ENCODE results near the gene ANKRD23. TPM values are rescaled to one million over a fixed set of nuclear protein-coding genes. Genes with fewer than 3 reads are reported as not detected.

Gene ANKRD23
- total RNA-seq, 1 donor from 2014 or later: 5.7 TPM

DNA sequence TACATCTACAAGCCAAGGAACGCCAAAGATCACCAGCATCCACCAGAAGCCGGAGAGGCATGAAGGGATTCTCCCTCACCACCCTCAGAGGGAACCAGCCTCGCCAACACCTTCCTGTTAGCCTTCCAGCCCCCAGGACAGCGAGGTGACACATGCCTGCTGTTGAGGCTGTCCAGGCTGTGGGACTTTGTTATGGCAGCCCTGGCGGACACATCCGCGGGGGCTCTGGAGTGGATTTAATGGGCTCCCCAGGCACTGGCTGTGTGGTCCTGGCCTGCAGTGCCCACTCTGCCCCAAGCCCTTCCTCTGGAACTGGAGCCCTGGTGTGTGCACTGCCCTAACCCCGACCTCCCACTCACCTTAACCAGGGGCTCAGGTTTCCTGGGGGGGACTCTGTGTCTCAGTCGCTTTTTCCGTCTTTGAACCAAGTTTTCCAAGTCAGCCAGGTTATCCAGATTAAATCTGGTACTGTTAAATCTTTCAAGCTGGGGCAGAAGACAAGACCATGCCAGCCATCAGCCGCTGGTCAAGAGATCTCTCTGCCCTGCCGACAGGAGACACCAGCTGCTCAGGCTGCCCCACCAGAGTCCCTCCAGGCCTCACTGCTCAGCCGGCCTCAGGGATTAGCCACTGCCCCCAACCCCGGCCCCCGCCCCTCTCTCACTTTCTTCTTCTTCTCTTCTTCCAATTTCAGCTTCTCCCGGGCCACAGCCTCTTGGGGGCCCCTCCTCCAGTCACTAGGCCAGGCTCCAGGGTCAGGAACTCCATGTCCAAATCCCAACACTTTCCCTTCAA is 1.9 kb downstream of the ANKRD23 start:
- peaks cover 19% of the 10 kb centered on the region for H3K4me1 Mint-ChIP-seq (ENCODE audit: low read depth, unreplicated experiment)
- DNase-seq: no peak
- H3K4me3 Mint-ChIP-seq (ENCODE audit: unreplicated experiment): no peak overlapping the region
- no peaks in the 10 kb centered on the region for H3K36me3 Mint-ChIP-seq (ENCODE audit: unreplicated experiment)
- H3K27ac Mint-ChIP-seq (ENCODE audit: unreplicated experiment): no peak overlapping the region
- H3K27me3 Mint-ChIP-seq (ENCODE audit: unreplicated experiment): peaks cover 3% of the 10 kb centered on the region
- peaks cover 13% of the 10 kb centered on the region for H3K9me3 Mint-ChIP-seq (ENCODE audit: unreplicated experiment)
- TF ChIP-seq, protein P1, sequence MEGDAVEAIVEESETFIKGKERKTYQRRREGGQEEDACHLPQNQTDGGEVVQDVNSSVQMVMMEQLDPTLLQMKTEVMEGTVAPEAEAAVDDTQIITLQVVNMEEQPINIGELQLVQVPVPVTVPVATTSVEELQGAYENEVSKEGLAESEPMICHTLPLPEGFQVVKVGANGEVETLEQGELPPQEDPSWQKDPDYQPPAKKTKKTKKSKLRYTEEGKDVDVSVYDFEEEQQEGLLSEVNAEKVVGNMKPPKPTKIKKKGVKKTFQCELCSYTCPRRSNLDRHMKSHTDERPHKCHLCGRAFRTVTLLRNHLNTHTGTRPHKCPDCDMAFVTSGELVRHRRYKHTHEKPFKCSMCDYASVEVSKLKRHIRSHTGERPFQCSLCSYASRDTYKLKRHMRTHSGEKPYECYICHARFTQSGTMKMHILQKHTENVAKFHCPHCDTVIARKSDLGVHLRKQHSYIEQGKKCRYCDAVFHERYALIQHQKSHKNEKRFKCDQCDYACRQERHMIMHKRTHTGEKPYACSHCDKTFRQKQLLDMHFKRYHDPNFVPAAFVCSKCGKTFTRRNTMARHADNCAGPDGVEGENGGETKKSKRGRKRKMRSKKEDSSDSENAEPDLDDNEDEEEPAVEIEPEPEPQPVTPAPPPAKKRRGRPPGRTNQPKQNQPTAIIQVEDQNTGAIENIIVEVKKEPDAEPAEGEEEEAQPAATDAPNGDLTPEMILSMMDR (IDR thresholded peaks at IDR 0.05; ENCODE audit: partially characterized antibody, unreplicated experiment): no peak

DNA sequence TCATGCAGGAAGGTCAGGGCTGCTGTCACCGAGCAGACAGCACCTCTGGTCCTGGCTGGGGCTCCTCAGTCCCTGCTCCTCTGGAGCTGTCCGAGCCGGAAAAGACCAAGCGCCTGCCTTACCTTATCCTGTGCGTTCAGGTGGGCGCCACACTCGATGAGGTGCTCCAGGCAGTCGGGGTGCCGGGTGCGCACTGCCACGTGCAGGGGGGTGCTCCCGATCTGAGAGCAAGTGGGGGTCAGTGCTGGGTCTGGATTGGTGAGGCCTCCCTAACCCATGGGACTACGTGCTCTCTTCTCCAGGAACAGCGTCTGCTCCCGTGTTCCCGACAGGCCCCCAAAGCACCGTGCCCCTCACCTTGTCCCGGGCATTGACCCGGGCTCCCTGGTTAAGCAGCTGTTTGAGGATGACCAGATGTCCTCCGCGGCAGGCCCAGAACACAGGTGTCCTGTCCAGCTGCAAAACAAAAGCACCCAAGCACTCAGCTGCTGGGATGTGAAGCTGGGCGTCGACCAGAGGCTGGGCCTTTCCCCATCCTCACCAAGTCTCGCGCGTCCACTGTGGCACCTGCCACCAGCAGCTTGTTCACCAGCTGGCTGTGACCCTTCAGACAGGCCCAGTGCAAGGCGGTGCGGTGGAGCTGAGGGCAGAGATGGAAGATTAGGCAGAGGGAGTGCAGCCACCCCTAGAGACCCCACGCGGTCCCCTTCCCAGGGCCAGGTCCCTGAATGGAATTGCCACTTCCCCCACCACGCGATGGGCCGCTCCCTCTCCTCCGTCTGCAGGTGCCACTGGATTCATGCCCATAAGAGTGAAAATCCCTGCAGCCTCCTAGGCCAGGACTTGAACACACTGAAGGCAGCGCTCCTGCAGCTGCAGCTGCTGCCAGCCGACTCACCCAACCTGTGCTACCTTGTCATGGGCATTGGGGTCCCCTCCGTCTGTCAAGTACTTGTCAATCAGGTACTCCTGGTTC is 3.7 kb downstream of the ANKRD23 start:
- Mint-ChIP-seq H3K36me3 (ENCODE audit: unreplicated experiment) (no peaks in the 10 kb centered on the region), H3K27me3 (ENCODE audit: unreplicated experiment) (peaks cover 3% of the 10 kb centered on the region), H3K27ac (ENCODE audit: unreplicated experiment) (peak overlapping the region; percentile 43), H3K4me1 (ENCODE audit: low read depth, unreplicated experiment) (peaks cover 19% of the 10 kb centered on the region), H3K9me3 (ENCODE audit: unreplicated experiment) (peaks cover 13% of the 10 kb centered on the region), H3K4me3 (ENCODE audit: unreplicated experiment) (no peak overlapping the region)
- DNase-seq: peak; percentile 30
- TF ChIP-seq, protein P1 (IDR thresholded peaks at IDR 0.05; ENCODE audit: partially characterized antibody, unreplicated experiment): no peak

DNA sequence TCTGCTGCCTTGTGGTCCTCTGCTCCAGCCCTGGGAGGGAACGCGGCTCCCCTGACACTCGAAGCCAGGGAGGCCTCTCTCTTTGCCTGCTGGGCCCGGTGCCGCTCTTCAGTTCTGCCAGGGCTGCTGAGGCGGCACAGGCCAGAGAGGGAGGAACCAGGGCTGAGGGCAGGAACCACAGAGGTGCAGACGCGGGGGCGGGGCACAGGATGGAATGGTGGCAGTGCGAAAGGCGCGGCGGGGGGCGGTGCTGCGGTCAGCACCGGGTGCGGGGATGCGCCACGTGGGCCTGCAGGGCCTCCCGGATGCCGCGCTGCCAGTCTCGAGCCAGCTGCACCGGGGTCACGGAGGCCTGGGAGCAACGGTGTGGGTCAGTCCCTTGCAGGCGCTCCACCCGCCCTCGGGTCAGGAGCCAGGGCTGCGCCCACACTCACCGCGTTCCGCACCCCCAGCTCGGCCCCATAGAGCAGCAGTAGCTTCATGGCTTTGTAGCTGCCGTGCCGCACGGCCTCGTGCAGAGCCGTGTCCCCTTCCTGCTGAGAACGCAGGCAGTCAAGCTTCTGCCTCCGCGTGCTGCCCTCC is 4.4 kb downstream of the ANKRD23 start:
- H3K4me1 Mint-ChIP-seq (ENCODE audit: low read depth, unreplicated experiment): peaks cover 19% of the 10 kb centered on the region
- H3K27ac Mint-ChIP-seq (ENCODE audit: unreplicated experiment): no peak overlapping the region
- H3K4me3 Mint-ChIP-seq (ENCODE audit: unreplicated experiment): no peak overlapping the region
- TF ChIP-seq, protein P1 (IDR thresholded peaks at IDR 0.05; ENCODE audit: partially characterized antibody, unreplicated experiment): no peak
- H3K36me3 Mint-ChIP-seq (ENCODE audit: unreplicated experiment): no peaks in the 10 kb centered on the region
- peaks cover 3% of the 10 kb centered on the region for H3K27me3 Mint-ChIP-seq (ENCODE audit: unreplicated experiment)
- H3K9me3 Mint-ChIP-seq (ENCODE audit: unreplicated experiment): peaks cover 16% of the 10 kb centered on the region
- peak; percentile 26 for DNase-seq

DNA sequence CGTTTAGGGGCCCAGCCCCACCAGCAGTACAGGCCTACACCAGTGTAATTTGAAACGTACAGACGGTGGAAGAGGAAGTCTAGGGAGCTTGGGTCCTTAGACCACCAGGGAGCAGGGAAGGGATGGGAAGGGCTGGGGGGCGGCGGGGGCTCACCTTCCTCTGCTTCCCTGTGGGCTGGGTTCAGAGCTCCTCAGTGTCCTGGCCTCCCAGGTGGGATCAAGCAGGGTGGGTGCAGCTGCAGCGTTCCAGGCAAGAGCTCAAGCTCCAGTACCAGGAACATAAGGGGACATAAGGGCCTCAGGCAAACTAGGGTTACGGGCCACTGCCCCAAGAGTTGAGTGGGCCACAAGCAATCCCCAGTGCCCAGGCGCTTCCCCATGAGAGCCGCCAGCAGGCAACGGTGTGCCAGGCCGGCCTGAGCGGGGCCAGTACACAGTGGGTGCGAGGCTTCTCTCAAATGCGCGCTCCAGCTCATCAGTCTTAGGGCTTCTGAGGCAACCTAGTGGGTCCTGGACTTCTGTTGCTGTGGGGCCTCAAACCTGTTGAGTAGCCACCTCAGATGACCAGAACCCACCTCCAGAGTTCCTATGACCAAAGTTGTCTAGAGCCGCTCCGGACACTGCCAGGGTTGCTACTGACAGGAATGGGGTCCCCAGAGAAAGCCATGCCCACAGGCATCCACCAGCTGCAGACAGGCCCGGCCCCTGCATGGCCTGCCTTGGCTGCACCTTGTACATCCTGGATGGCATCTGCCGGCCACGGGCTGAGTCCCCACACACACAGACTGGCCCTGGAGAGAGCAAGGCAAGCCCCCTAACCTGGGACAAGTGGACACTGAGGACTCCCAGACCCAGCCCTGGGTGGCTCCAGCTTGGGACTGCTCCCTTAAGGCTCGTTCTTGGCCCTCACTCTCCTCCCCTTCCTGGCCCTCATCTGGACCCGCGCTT is 5.2 kb downstream of the ANKRD23 start:
- TF ChIP-seq, protein P1 (IDR thresholded peaks at IDR 0.05; ENCODE audit: partially characterized antibody, unreplicated experiment): no peak
- H3K27ac Mint-ChIP-seq (ENCODE audit: unreplicated experiment): no peak overlapping the region
- H3K4me1 Mint-ChIP-seq (ENCODE audit: low read depth, unreplicated experiment): peaks cover 20% of the 10 kb centered on the region

More for the DNA sequence above, 5.2 kb downstream of the ANKRD23 start:
- no peak for DNase-seq
- peaks cover 3% of the 10 kb centered on the region for H3K27me3 Mint-ChIP-seq (ENCODE audit: unreplicated experiment)
- H3K4me3 Mint-ChIP-seq (ENCODE audit: unreplicated experiment): no peak overlapping the region
- H3K9me3 Mint-ChIP-seq (ENCODE audit: unreplicated experiment): peaks cover 16% of the 10 kb centered on the region
- no peaks in the 10 kb centered on the region for H3K36me3 Mint-ChIP-seq (ENCODE audit: unreplicated experiment)
